A549 (cell line): ENCODE measurements around the gene ARHGEF10L. TPM values are rescaled to one million over a fixed set of nuclear protein-coding genes. Genes with fewer than 3 reads are reported as not detected.

Experiments
- ATAC-seq, 2 experiments: fragments of 200-7000 bp in 1 of 2; fragments of >200 bp in 1 of 2; cut with Nextera tagmentation in 1 of 2; cut with Tn5 transposase in 1 of 2; 3 replicates each; pipeline versions ENCODE4 v1.8.0 to v1.9.1; 2018 to 2020; ENCODE audit warnings: mild to moderate bottlenecking in 1 of 2, moderate library complexity in 1 of 2
- CTCF ChIA-PET: fragments of 300-600 bp; sonication (Branson Sonifier 250); formaldehyde crosslinking; extraction: SDS; loops from one replicate; lab custom pipeline; 2021; ENCODE audit warnings: antibody characterized with exemption, inconsistent platforms; lab: Yijun Ruan, JAX
- POLR2A ChIA-PET: fragments of 350-600 bp; formaldehyde crosslinking; extraction: SDS; loops from one replicate; lab custom pipeline; 2021; ENCODE audit warnings: antibody characterized with exemption, inconsistent platforms; lab: Yijun Ruan, JAX
- DNase-seq, 2 experiments: peaks; one replicate each; pipeline versions ENCODE4 v3.0.0 to v3.0.0-alpha.2; 2011 to 2016; ENCODE audit warnings: low read depth in 1 of 2, low spot score in 1 of 2
- FAIRE-seq: peaks from 2 replicates; lab custom pipeline; 2011; peaks lifted over from hg19 to GRCh38; lab: Jason Lieb, UNC
- H3K27ac ChIP-seq, 2 experiments: fragments of >200 bp; sonication (Bioruptor Twin); formaldehyde crosslinking; 3 replicates each; pipeline ENCODE4 v1.5.1; 2016 to 2017
- H3K4me1 ChIP-seq: fragments of >200 bp; sonication (Bioruptor Twin); formaldehyde crosslinking; 3 replicates; pipeline ENCODE4 v1.6.1; 2016
- H3K4me2 ChIP-seq: fragments of >200 bp; sonication (Bioruptor Twin); formaldehyde crosslinking; 3 replicates; pipeline ENCODE4 v1.6.1; 2016
- H3K4me3 ChIP-seq: fragments of >200 bp; sonication (Bioruptor Twin); formaldehyde crosslinking; 3 replicates; pipeline ENCODE4 v1.5.1; 2016
- H3K9me3 ChIP-seq: fragments of >200 bp; sonication (Bioruptor Twin); formaldehyde crosslinking; 3 replicates; pipeline ENCODE4 v1.6.1; 2016
- CBX8 ChIP-seq: fragments of 200-600 bp; sonication (generic); IDR thresholded peaks from 2 replicates; pipeline ENCODE4 v1.6.1; 2016
- CEBPB ChIP-seq, 2 experiments: fragments of >200 bp in 1 of 2; sonication (Bioruptor Twin) in 1 of 2; formaldehyde crosslinking in 1 of 2; IDR thresholded peaks; 2 replicates each; pipeline ENCODE4 v1.6.1; 2012 to 2016
- CHD2 ChIP-seq: fragments of 150-350 bp; IDR thresholded peaks from 2 replicates; pipeline ENCODE4 v1.6.1; 2014; ENCODE audit warnings: low read length; ENCODE audit not compliant: partially characterized antibody
- CHD4 ChIP-seq: fragments of 200-600 bp; sonication (generic); IDR thresholded peaks from 2 replicates; pipeline ENCODE4 v1.6.1; 2016; ENCODE audit warnings: antibody characterized with exemption, mild to moderate bottlenecking, borderline replicate concordance
- EHMT2 ChIP-seq: fragments of 200-600 bp; sonication (generic); IDR thresholded peaks from 2 replicates; pipeline ENCODE4 v1.6.1; 2016; ENCODE audit warnings: antibody characterized with exemption, low read depth, mild to moderate bottlenecking, moderate library complexity
- FOSB ChIP-seq: fragments of 250-450 bp; sonication (Bioruptor Pico); IDR thresholded peaks from 2 replicates; pipeline ENCODE4 v1.5.0; 2020; ENCODE audit warnings: mild to moderate bottlenecking, moderate library complexity
- FOSL2 ChIP-seq, 2 experiments: fragments of 450-650 bp in 1 of 2; fragments of >200 bp in 1 of 2; sonication (Bioruptor Twin) in 1 of 2; formaldehyde crosslinking; IDR thresholded peaks; 2 replicates each; pipeline versions ENCODE4 v1.5.0 to v1.6.1; 2016 to 2020; ENCODE audit warnings: mild to moderate bottlenecking in 1 of 2, moderate library complexity in 1 of 2
- HOXA7 ChIP-seq: fragments of 250-450 bp; sonication (Bioruptor Pico); IDR thresholded peaks from 2 replicates; pipeline ENCODE4 v1.5.0; 2020; ENCODE audit warnings: mild to moderate bottlenecking, moderate library complexity
- HOXB5 ChIP-seq: fragments of 250-450 bp; sonication (Bioruptor Pico); IDR thresholded peaks from 2 replicates; pipeline ENCODE4 v1.5.0; 2020; ENCODE audit warnings: mild to moderate bottlenecking, moderate library complexity
- KDM1A ChIP-seq: fragments of 200-600 bp; sonication (generic); IDR thresholded peaks from 2 replicates; pipeline ENCODE4 v1.6.1; 2016; ENCODE audit warnings: low read depth, mild to moderate bottlenecking
- MAFK ChIP-seq: fragments of 450-650 bp; IDR thresholded peaks from 2 replicates; pipeline ENCODE4 v1.6.1; 2014; ENCODE audit not compliant: partially characterized antibody
- MAX ChIP-seq: IDR thresholded peaks from 2 replicates; pipeline ENCODE4 v1.6.1; 2012
- MAZ ChIP-seq: fragments of 150-350 bp; IDR thresholded peaks from 2 replicates; pipeline ENCODE4 v1.6.1; 2014; ENCODE audit warnings: antibody characterized with exemption, low read depth, low read length, borderline replicate concordance
- MYC ChIP-seq: IDR thresholded peaks from 2 replicates; pipeline ENCODE4 v1.6.1; 2012; ENCODE audit warnings: mild to moderate bottlenecking, inconsistent platforms, low read length, improper control_type of control experiment, borderline replicate concordance
- PHF8 ChIP-seq: fragments of 200-600 bp; sonication (generic); IDR thresholded peaks from 2 replicates; pipeline ENCODE4 v1.6.1; 2016; ENCODE audit warnings: low read depth, mild to moderate bottlenecking, antibody characterized with exemption, moderate library complexity, borderline replicate concordance
- POLR2A ChIP-seq: IDR thresholded peaks from 2 replicates; pipeline ENCODE4 v1.6.1; 2012; ENCODE audit warnings: mild to moderate bottlenecking, low read length
- RAD21 ChIP-seq, 2 experiments: fragments of >200 bp in 1 of 2; sonication (Bioruptor Twin) in 1 of 2; formaldehyde crosslinking in 1 of 2; IDR thresholded peaks in 1 of 2; conservative IDR thresholded peaks in 1 of 2; 2 replicates in 1 of 2; 3 replicates in 1 of 2; pipeline ENCODE4 v1.6.1; 2012 to 2018; ENCODE audit warnings: inconsistent platforms in 1 of 2
- RARB ChIP-seq: fragments of 250-450 bp; sonication (Bioruptor Pico); IDR thresholded peaks from 2 replicates; pipeline ENCODE4 v1.8.0; 2021; ENCODE audit warnings: mild to moderate bottlenecking, moderate library complexity
- RCOR1 ChIP-seq: fragments of 150-350 bp; IDR thresholded peaks from 2 replicates; pipeline ENCODE4 v1.6.1; 2014; ENCODE audit warnings: antibody characterized with exemption, low read length, low read depth
- RNF2 ChIP-seq: fragments of 200-600 bp; sonication (generic); IDR thresholded peaks from 2 replicates; pipeline ENCODE4 v1.6.1; 2016; ENCODE audit warnings: low read depth, mild to moderate bottlenecking, antibody characterized with exemption, moderate library complexity, borderline replicate concordance
- SREBF2 ChIP-seq: fragments of 450-650 bp; IDR thresholded peaks from 2 replicates; pipeline ENCODE4 v1.6.1; 2014; ENCODE audit warnings: mild to moderate bottlenecking, moderate library complexity
- USF2 ChIP-seq: fragments of 450-650 bp; IDR thresholded peaks from 2 replicates; pipeline ENCODE4 v1.6.1; 2014; ENCODE audit warnings: antibody characterized with exemption
- ZSCAN20 ChIP-seq: fragments of 250-450 bp; sonication (Bioruptor Pico); IDR thresholded peaks from 2 replicates; pipeline ENCODE4 v1.8.0; 2022; ENCODE audit warnings: mild to moderate bottlenecking, moderate library complexity
- WGBS: methylation state at CpG from one replicate; pipeline ENCODE4 v1.1.6; 2017; ENCODE audit errors: missing lambda C conversion rate; 5-methylcytosine and 5-hydroxymethylcytosine counted together
- polyA plus RNA-seq, 4 experiments: library from polyadenylated mRNA; depleted of rRNA in 3 of 4; stranded (reverse); fragments of >200 nt; fragmentation: RNase III in 1 of 4; extraction: RNeasy Plus Mini Kit Qiagen cat#74134 plus additional on column Dnase treatment in 1 of 4; gene quantifications; 2 replicates in 3 of 4; 3 replicates in 1 of 4; pipeline ENCODE4 v1.2.3, GENCODE V29; 2011 to 2017

The ARHGEF10L gene
- polyA plus RNA-seq, 2 of the 4 experiments (the other 2 are of a cell fraction), result 3.5 to 5.2 TPM

- ChIA-PET CTCF (interaction anchor here (0.7 to 1.4 kb wide), 4 partner anchors 22 to 90 kb away, joined by 3 to 4 read pairs (median 4); no protein-coding TSS in a partner anchor), POLR2A (no interaction called here)
- FAIRE-seq (no peak), ATAC-seq (no peak), DNase-seq (no peak)
- Histone ChIP-seq H3K4me1 (peaks cover 73% of the 10 kb centered on the region), H3K4me3 (no peak overlapping the region), H3K27ac (no peak overlapping the region), H3K4me2 (no peak overlapping the region), H3K9me3 (no peaks in the 10 kb centered on the region)
- WGBS, result 92% methylated on average over 10 of the region's 10 CpGs
- TF ChIP-seq HOXA7 (CRISPR knock-in tag) (no peak), MAZ (no peak), POLR2A (no peak), FOSL2 (IDR thresholded peaks at IDR 0.05) (no peak), FOSL2 (CRISPR knock-in tag; IDR thresholded peaks at IDR 0.05) (no peak), CBX8 (no peak), CHD4 (no peak), EHMT2 (no peak), RCOR1 (no peak), MYC (no peak), MAFK (no peak), CHD2 (no peak), RARB (CRISPR knock-in tag) (no peak), RAD21 (conservative IDR thresholded peaks at IDR 0.05 in 1 of 2, IDR thresholded peaks at IDR 0.05 in 1 of 2) (no peak), ZSCAN20 (CRISPR knock-in tag) (no peak), MAX (no peak), FOSB (CRISPR knock-in tag) (no peak), CEBPB (IDR thresholded peaks at IDR 0.05) (no peak), HOXB5 (CRISPR knock-in tag) (no peak), USF2 (no peak)
These were observed 45.0 kb downstream of the ARHGEF10L start for GRCh38 chr1:17584539-17584938.

GRCh38 chr1:17585266-17585987 lies 45.9 kb downstream of the ARHGEF10L start:
- Histone ChIP-seq H3K9me3 (no peaks in the 10 kb centered on the region), H3K4me3 (no peak overlapping the region), H3K4me1 (peaks cover 64% of the 10 kb centered on the region), H3K27ac (peak overlapping the region in 1 of 2 experiments; percentile 91; a peak in 4 of 6 replicates), H3K4me2 (no peak overlapping the region)
- FAIRE-seq, result no peak
- ChIA-PET CTCF (interaction anchor here (0.6 to 3.4 kb wide), 7 partner anchors 9 to 91 kb away, joined by 3 to 25 read pairs (median 4); no protein-coding TSS in a partner anchor), POLR2A (no interaction called here)
- WGBS, result 88% methylated on average over 8 of the region's 9 CpGs
- DNase-seq, result no peak
- TF ChIP-seq KDM1A, result no peak
- no peak for TF ChIP-seq RNF2
- TF ChIP-seq CHD4, result no peak
- no peak for TF ChIP-seq CBX8
- no peak for TF ChIP-seq FOSL2 (IDR thresholded peaks at IDR 0.05)
- TF ChIP-seq FOSL2 (CRISPR knock-in tag; IDR thresholded peaks at IDR 0.05), result no peak
- TF ChIP-seq SREBF2, result no peak
- TF ChIP-seq PHF8, result no peak
- ATAC-seq, result no peak
